MM.1S (cell line): ENCODE measurements around the gene TSPAN15.

Experiments
- DNase-seq: peaks from one replicate; pipeline ENCODE4 v3.0.0-alpha.2; 2015
- H2AFZ ChIP-seq: fragments of 300-600 bp; sonication (generic); 2 replicates; pipeline ENCODE4 v1.6.0; 2016; ENCODE audit warnings: antibody characterized with exemption, low read length
- H3F3A ChIP-seq: fragments of 300-600 bp; sonication (generic); 2 replicates; pipeline ENCODE4 v1.6.1; 2016; ENCODE audit warnings: mild to moderate bottlenecking, antibody characterized with exemption, low read length, moderate library complexity, mixed read lengths; ENCODE audit not compliant: insufficient read depth
- H3K27ac ChIP-seq: fragments of 300-600 bp; sonication (generic); 2 replicates; pipeline ENCODE4 v1.5.1; 2016; ENCODE audit warnings: mild to moderate bottlenecking, low read length
- H3K27me3 ChIP-seq: fragments of 300-600 bp; sonication (generic); replicated peaks from 2 replicates; pipeline ENCODE4 v1.6.0; 2016; ENCODE audit warnings: low read length; ENCODE audit not compliant: insufficient read depth
- H3K36me3 ChIP-seq: fragments of 300-600 bp; sonication (generic); replicated peaks from 2 replicates; pipeline ENCODE4 v1.6.1; 2016; ENCODE audit warnings: mild to moderate bottlenecking, low read length, mixed read lengths; ENCODE audit not compliant: insufficient read depth
- H3K4me1 ChIP-seq: fragments of 300-600 bp; sonication (generic); 2 replicates; pipeline ENCODE4 v1.6.1; 2016; ENCODE audit warnings: low read length, mixed read lengths
- H3K4me2 ChIP-seq: fragments of 300-600 bp; sonication (generic); 2 replicates; pipeline ENCODE4 v1.6.0; 2016; ENCODE audit warnings: low read depth, low read length
- H3K4me3 ChIP-seq: fragments of 300-600 bp; sonication (generic); 2 replicates; pipeline ENCODE4 v1.5.1; 2016; ENCODE audit warnings: low read length, mixed read lengths
- H3K79me2 ChIP-seq: fragments of 300-600 bp; sonication (generic); 2 replicates; pipeline ENCODE4 v1.6.1; 2016; ENCODE audit warnings: mixed run types, low read length, mixed read lengths
- H3K9ac ChIP-seq: fragments of 300-600 bp; sonication (generic); 2 replicates; pipeline ENCODE4 v1.6.1; 2016; ENCODE audit warnings: low read length, mixed read lengths
- H3K9me2 ChIP-seq: fragments of 300-600 bp; sonication (generic); replicated peaks from 2 replicates; pipeline ENCODE4 v1.6.1; 2016; ENCODE audit warnings: mild to moderate bottlenecking, low read length, mixed read lengths; ENCODE audit not compliant: insufficient read depth
- H3K9me3 ChIP-seq: fragments of 300-600 bp; sonication (generic); replicated peaks from 2 replicates; pipeline ENCODE4 v1.6.1; 2016; ENCODE audit warnings: mild to moderate bottlenecking, low read length, mixed read lengths; ENCODE audit not compliant: insufficient read depth
- H4K20me1 ChIP-seq: fragments of 300-600 bp; sonication (generic); 2 replicates; pipeline ENCODE4 v1.6.1; 2016; ENCODE audit warnings: mild to moderate bottlenecking, low read length, moderate library complexity, mixed read lengths; ENCODE audit not compliant: insufficient read depth
- CTCF ChIP-seq: fragments of 300-600 bp; sonication (generic); IDR thresholded peaks from 2 replicates; pipeline ENCODE4 v1.5.1; 2016; ENCODE audit warnings: antibody characterized with exemption, low read length, mixed read lengths
- EZH2 ChIP-seq: fragments of 300-600 bp; sonication (generic); optimal IDR thresholded peaks from 2 replicates; pipeline ENCODE3; 2017; ENCODE audit warnings: low read depth, mild to moderate bottlenecking, antibody characterized with exemption, low read length, mixed read lengths
- EZH2phosphoT487 ChIP-seq: fragments of 300-600 bp; sonication (generic); IDR thresholded peaks from 2 replicates; pipeline ENCODE4 v1.6.1; 2018; ENCODE audit warnings: antibody characterized with exemption, low read length

The TSPAN15 gene

GRCh38 chr10:69403519-69403918, 47.7 kb upstream of the TSPAN15 start:
- no peaks in the 10 kb centered on the region for H3K9me2 ChIP-seq
- no peaks in the 10 kb centered on the region for H3K36me3 ChIP-seq
- H3K27ac ChIP-seq: no peak overlapping the region
- DNase-seq: no peak
- H2AFZ ChIP-seq: no peak overlapping the region
- peaks cover 6% of the 10 kb centered on the region for H3K4me1 ChIP-seq
- no peak overlapping the region for H3K9ac ChIP-seq
- no peaks in the 10 kb centered on the region for H3K79me2 ChIP-seq
- TF ChIP-seq EZH2: no peak
- TF ChIP-seq EZH2phosphoT487: no peak
- TF ChIP-seq CTCF: no peak
- no peaks in the 10 kb centered on the region for H3K9me3 ChIP-seq
- no peak overlapping the region for H3K4me2 ChIP-seq
- no peaks in the 10 kb centered on the region for H4K20me1 ChIP-seq
- peaks cover 4% of the 10 kb centered on the region for H3F3A ChIP-seq
- no peak overlapping the region for H3K4me3 ChIP-seq
- H3K27me3 ChIP-seq: no peaks in the 10 kb centered on the region

- Histone ChIP-seq H3K79me2 (no peaks in the 10 kb centered on the region), H2AFZ (no peak overlapping the region), H3K4me3 (no peak overlapping the region), H3F3A (peaks cover 4% of the 10 kb centered on the region), H4K20me1 (no peaks in the 10 kb centered on the region), H3K27ac (no peak overlapping the region), H3K4me2 (no peak overlapping the region), H3K9ac (no peak overlapping the region), H3K27me3 (no peaks in the 10 kb centered on the region), H3K9me3 (no peaks in the 10 kb centered on the region), H3K4me1 (peaks cover 10% of the 10 kb centered on the region), H3K9me2 (no peaks in the 10 kb centered on the region), H3K36me3 (no peaks in the 10 kb centered on the region)
- no peak for DNase-seq
- TF ChIP-seq CTCF: no peak
- no peak for TF ChIP-seq EZH2phosphoT487
- no peak for TF ChIP-seq EZH2
Measured at GRCh38 chr10:69404786-69405185, 46.5 kb upstream of the TSPAN15 start.

- no peak for DNase-seq
- Histone ChIP-seq H3K27me3 (no peaks in the 10 kb centered on the region), H3K4me3 (no peak overlapping the region), H3K9me3 (no peaks in the 10 kb centered on the region), H3K9ac (no peak overlapping the region), H3K27ac (no peak overlapping the region), H3K4me2 (no peak overlapping the region), H3K36me3 (no peaks in the 10 kb centered on the region), H3K4me1 (peaks cover 10% of the 10 kb centered on the region), H4K20me1 (no peaks in the 10 kb centered on the region), H3K9me2 (no peaks in the 10 kb centered on the region), H2AFZ (no peak overlapping the region), H3K79me2 (no peaks in the 10 kb centered on the region), H3F3A (peaks cover 4% of the 10 kb centered on the region)
- TF ChIP-seq EZH2phosphoT487 (no peak), CTCF (no peak), EZH2 (no peak)
Measured at GRCh38 chr10:69405221-69405620, 46.0 kb upstream of the TSPAN15 start.
